NT2/D1 (cell line): Measurements from ENCODE around the gene IL20RA.

ENCODE experiments used
- SUZ12 ChIP-seq: IDR thresholded peaks from 2 replicates; pipeline ENCODE4 v1.6.1; 2011; ENCODE audit not compliant: insufficient read length, insufficient read depth; ENCODE audit errors: extremely low read depth
- ZNF274 ChIP-seq: IDR thresholded peaks from 2 replicates; pipeline ENCODE4 v1.6.1; 2011; ENCODE audit warnings: mild to moderate bottlenecking, low read depth, low read length

DNA sequence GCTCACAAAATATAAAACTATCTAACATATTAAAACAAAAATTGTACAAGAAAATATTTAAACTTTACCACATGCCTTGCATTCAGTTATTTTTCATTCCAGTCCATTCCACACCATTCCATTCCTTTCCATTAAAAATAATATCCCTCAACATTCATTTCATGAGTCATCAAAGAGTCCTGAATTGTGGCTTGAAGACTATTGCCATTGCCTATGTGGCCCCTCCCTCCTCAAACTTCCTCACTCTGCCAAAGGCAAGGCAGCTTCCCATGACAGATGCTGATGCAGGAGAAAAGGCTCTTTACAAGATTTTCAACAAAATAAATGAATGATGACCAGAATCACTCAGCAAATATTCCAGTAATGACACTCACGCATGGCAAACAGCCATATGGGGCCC lies 31.7 kb downstream of the IL20RA start:
- no peak for TF ChIP-seq SUZ12
- no peak for TF ChIP-seq ZNF274
